ENCODE results near the gene YAP1. TPM values are rescaled to one million over a fixed set of nuclear protein-coding genes. Genes with fewer than 3 reads are reported as not detected.

Gene YAP1
- total RNA-seq, result 100 to 1,000 TPM; 137 to 210 TPM

DNA sequence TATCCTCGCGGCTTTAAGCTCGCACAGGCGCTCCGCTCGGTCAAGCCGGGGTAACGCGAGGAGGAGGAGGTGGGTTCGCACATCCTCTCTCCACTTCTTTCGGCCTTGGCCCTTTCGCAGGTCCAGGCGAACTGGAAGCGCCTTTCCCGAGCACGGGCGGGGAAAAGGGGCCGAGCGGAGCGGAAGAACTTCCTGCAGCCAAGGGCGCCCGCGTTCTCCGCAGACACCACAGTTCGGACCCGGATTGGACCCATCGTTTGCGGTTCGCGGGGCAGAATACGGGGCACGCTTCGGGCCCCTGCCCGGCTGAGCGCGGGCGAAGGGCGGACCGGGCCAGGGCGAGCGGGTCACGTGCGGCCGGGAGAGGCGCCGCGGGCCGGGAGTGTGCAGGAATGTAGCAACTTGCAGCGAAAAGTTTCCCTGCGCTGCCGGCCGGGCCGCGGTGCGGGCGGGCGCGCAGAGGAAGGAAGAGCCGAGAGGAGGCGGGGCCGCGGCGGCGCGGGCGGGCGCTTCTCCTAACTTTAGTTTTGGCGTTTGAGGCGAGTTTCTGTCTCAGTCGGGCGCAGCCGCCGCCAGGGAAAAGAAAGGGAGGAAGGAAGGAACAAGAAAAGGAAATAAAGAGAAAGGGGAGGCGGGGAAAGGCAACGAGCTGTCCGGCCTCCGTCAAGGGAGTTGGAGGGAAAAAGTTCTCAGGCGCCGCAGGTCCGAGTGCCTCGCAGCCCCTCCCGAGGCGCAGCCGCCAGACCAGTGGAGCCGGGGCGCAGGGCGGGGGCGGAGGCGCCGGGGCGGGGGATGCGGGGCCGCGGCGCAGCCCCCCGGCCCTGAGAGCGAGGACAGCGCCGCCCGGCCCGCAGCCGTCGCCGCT, at the start of gene YAP1:
Gene YAP1 (plus strand): TSS at position 552 of the 865 bp plus-strand sequence. CDS start 402 bp downstream, outside the sequence.
- intact Hi-C loops (cut with DNase I), result loop anchor here (5.0 to 10.0 kb wide), 3 partner anchors 115 to 235 kb away; partner anchors contain the start of gene BIRC2
- WGBS, result under 1% methylated on average over 92 of the region's 104 CpGs

DNA sequence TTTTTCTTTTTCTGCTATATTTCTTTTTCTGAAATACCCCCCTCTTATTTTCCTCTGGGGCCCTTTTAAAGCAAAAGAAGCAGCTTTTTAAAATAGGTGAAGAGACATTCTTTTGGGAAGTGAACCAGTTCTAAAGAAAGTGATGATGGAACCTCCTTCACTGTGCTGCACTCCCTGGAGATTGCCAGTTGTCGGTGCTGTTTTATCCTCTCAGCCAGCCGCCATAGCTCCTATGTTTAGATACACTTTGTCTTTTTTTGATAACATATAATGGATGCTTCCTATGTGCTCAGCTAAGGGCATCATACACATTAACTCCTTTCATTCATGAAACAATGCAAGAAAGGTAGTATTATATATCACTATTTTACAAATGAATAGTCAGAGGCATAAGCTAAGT, 49.0 kb upstream of the YAP1 start:
- TF ChIP-seq POLR2A (IDR thresholded peaks at IDR 0.05) (no peak), POLR2AphosphoS5 (IDR thresholded peaks at IDR 0.05) (no peak)
- TF ChIP-seq, protein P1, sequence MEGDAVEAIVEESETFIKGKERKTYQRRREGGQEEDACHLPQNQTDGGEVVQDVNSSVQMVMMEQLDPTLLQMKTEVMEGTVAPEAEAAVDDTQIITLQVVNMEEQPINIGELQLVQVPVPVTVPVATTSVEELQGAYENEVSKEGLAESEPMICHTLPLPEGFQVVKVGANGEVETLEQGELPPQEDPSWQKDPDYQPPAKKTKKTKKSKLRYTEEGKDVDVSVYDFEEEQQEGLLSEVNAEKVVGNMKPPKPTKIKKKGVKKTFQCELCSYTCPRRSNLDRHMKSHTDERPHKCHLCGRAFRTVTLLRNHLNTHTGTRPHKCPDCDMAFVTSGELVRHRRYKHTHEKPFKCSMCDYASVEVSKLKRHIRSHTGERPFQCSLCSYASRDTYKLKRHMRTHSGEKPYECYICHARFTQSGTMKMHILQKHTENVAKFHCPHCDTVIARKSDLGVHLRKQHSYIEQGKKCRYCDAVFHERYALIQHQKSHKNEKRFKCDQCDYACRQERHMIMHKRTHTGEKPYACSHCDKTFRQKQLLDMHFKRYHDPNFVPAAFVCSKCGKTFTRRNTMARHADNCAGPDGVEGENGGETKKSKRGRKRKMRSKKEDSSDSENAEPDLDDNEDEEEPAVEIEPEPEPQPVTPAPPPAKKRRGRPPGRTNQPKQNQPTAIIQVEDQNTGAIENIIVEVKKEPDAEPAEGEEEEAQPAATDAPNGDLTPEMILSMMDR (IDR thresholded peaks at IDR 0.05), result peak in 1 of 4 experiments; percentile 21
- no peak for DNase-seq (ENCODE audit: low spot score)
- Histone ChIP-seq H3K36me3 (no peaks in the 10 kb centered on the region), H3K27ac (no peak overlapping the region), H3K4me1 (replicated peaks) (no peaks in the 10 kb centered on the region), H3K4me3 (no peak overlapping the region), H3K9me3 (no peaks in the 10 kb centered on the region), H3K27me3 (replicated peaks; ENCODE audit: insufficient read depth) (no peaks in the 10 kb centered on the region)
- intact Hi-C loops (cut with DNase I), result no loop called here
- WGBS, result 64% methylated on average over 2 of the region's 2 CpGs

More for the DNA sequence above, at the start of gene YAP1:
- Histone ChIP-seq H3K36me3 (no peaks in the 10 kb centered on the region), H3K27ac (peak within 1 kb of the TSS; percentile 96 to 99), H3K9me3 (no peaks in the 10 kb centered on the region), H3K4me3 (peak within 1 kb of the TSS; percentile 73 to 96), H3K4me1 (replicated peaks) (no peaks in the 10 kb centered on the region), H3K27me3 (replicated peaks; ENCODE audit: insufficient read depth) (no peaks in the 10 kb centered on the region)
- DNase-seq (ENCODE audit: low spot score), result peak; percentile 86
- TF ChIP-seq POLR2AphosphoS5 (IDR thresholded peaks at IDR 0.05) (peak; percentile 17), POLR2A (IDR thresholded peaks at IDR 0.05) (peak; percentile 75)
- TF ChIP-seq, protein P1 (IDR thresholded peaks at IDR 0.05), result peak in 2 of 4 experiments; percentile 12 to 38

DNA sequence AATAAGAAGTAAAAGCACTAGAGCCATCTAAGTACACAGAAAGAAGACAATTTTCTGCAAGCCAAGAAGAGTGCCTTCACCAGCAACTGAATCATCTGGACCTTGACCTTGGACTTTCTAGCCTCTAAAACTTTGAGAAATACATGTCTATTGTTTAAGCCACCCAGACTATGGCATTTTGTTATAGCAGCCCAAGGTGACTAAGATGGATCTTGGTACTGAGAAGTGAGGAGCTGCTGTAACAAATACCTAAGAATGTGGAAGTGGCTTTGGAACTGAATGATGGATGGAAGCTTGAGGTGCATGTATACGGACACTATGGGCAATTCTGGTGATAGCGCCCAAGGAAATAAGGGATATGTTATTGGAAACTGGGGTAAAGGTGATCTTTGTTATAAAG, 48.1 kb upstream of the YAP1 start:
- intact Hi-C loops (cut with DNase I), result no loop called here
- no peaks in the 10 kb centered on the region for H3K36me3 ChIP-seq
- WGBS, result 99% methylated on average over 2 of the region's 2 CpGs
- no peak overlapping the region for H3K4me3 ChIP-seq
- TF ChIP-seq POLR2A (IDR thresholded peaks at IDR 0.05) (no peak), POLR2AphosphoS5 (IDR thresholded peaks at IDR 0.05) (no peak)
- TF ChIP-seq, protein P1 (IDR thresholded peaks at IDR 0.05), result no peak
- no peaks in the 10 kb centered on the region for H3K4me1 ChIP-seq (replicated peaks)
- H3K27me3 ChIP-seq (replicated peaks; ENCODE audit: insufficient read depth), result no peaks in the 10 kb centered on the region
- no peak for DNase-seq (ENCODE audit: low spot score)
- H3K9me3 ChIP-seq, result no peaks in the 10 kb centered on the region
- no peak overlapping the region for H3K27ac ChIP-seq

DNA sequence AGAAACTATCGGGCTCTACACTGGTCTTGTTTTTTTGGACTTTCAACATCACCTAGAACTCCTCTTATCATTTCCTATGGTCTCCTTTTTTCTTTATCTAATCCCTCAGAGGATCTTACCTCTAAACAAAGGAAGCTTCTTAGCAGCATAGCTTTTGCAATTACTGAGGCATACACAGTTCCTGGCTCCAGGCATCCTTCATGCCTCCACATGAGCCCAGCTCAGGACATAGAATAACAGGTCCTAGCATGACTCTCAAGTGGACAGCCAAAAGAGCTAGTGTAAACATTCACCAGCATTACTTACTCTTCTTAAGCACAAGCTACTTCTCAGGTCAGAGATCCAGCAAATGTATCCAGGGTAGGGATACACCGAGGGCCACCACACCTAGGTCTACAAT, 45.9 kb upstream of the YAP1 start:
- Histone ChIP-seq H3K4me1 (replicated peaks) (no peaks in the 10 kb centered on the region), H3K4me3 (no peak overlapping the region), H3K27ac (no peak overlapping the region), H3K9me3 (no peaks in the 10 kb centered on the region), H3K27me3 (replicated peaks; ENCODE audit: insufficient read depth) (no peaks in the 10 kb centered on the region), H3K36me3 (no peaks in the 10 kb centered on the region)
- peak; percentile 44 for DNase-seq (ENCODE audit: low spot score)
- 61% methylated on average over 2 of the region's 2 CpGs for WGBS
- intact Hi-C loops (cut with DNase I), result no loop called here
- TF ChIP-seq POLR2AphosphoS5 (IDR thresholded peaks at IDR 0.05) (peak; percentile 62), POLR2A (IDR thresholded peaks at IDR 0.05) (no peak)

DNA sequence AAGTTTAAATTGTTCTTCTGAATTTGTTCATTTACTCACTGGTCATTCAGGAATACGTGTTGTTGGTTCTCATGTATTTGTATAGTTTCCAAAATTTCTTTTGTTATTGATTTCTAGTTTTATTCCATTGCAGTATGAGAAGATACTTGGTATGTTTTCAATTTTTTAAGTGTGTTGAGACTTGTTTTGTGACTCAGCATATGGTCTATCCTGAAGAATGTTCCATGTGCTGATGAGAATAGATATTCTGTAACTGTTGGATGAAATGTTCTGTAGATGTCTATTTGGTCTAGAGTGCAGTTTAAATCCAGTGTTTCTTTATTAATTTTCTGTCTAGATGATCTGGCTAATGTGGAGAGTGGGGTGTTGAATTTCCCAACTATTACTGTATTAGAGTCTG, 39.5 kb upstream of the YAP1 start:
- Histone ChIP-seq H3K4me1 (replicated peaks) (no peaks in the 10 kb centered on the region), H3K27me3 (replicated peaks; ENCODE audit: insufficient read depth) (no peaks in the 10 kb centered on the region), H3K4me3 (no peak overlapping the region), H3K9me3 (no peaks in the 10 kb centered on the region), H3K27ac (no peak overlapping the region), H3K36me3 (no peaks in the 10 kb centered on the region)
- intact Hi-C loops (cut with DNase I), result no loop called here
- no peak for DNase-seq (ENCODE audit: low spot score)
- TF ChIP-seq POLR2AphosphoS5 (IDR thresholded peaks at IDR 0.05), result no peak
- TF ChIP-seq, protein P1 (IDR thresholded peaks at IDR 0.05), result no peak
- no peak for TF ChIP-seq POLR2A (IDR thresholded peaks at IDR 0.05)
- WGBS, result 34% methylated on average over 1 of the region's 1 CpG
